Stimulated activated CD8-positive, alpha-beta memory T cell treated with anti-CD3 and anti-CD28 coated beads, Interleukin-12 subunit alpha, Interleukin-12 subunit beta, amount 100 ng/mL, for 24 hours (primary cell): ENCODE data around the gene STK25.
"Not testable (repeated sequence)": the region's sequence is repeated elsewhere in the genome, so short reads cannot be mapped to it uniquely, and the experiment has no call there.

Experiments used
- DNase-seq: peaks from one replicate; pipeline ENCODE4 v3.0.0-alpha.2; 2020; ENCODE audit errors: extremely low read depth

Gene STK25

DNA sequence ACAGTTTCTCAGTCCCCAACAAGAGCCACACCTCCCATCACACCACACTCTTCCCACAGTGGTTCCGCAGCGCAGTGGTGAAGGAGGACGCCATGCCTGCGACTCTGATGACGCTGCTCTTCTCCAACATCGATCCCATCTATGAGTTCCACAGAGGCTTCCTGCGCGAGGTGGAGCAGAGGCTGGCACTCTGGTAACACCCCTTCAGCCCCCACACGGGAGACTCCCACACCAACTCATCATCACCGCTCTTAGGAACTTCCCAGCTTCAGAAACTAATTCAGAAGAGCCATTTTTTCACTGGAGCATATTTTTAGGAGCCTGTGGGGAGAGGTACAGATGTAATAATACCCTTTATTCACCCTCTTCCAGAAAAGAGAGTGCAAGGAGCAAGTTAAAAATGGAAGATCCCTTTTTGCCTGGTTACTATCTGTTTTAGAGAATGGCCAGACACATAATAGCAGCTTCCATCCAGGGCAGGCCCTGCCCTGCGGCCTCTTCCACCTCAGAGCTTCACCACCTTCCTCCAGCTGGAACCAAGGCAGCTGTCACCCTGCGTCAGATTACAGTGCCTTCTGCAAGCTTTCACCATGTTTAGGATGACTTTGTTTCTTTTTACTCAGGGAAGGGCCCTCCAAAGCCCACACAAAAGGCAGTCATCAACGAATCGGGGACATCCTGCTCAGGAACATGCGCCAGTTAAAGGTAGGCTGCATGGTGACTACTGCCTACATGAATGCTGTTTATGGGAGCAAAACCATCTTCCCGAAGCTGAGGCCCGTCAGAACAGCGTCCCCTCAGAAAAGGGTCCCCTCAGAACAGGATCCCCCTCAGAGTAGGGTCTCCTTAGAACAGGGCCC, 44.9 kb downstream of the STK25 start:
- no peak for DNase-seq

GRCh38 chr2:241461693-241462677, 46.4 kb downstream of the STK25 start:
- no peak for DNase-seq

- DNase-seq: no peak
These were observed 47.8 kb downstream of the STK25 start for GRCh38 chr2:241460631-241461030.

DNA sequence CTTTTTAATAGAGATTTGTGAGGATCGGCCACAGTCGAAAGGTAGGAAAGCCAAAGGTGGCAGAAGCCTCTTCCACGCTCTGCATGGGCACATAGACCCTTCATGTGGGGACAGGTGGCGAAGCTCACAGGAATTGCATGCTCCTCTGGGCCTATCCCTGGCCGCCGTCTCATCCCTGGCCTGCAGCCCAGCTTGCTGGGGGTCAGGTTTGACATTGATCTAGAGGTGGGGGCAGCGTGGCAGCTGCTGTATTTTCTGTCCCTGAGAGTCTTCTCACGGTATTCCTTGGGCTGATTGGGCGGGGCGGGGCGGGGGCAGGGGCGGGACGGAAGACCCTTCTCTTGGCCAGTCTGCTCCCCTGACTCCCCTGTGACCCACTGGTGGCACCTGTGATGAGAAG, 48.9 kb downstream of the STK25 start:
- no peak for DNase-seq

- DNase-seq: no peak
These were observed 49.7 kb downstream of the STK25 start for GRCh38 chr2:241458687-241459086.

- no peak for DNase-seq
These were observed 51.8 kb downstream of the STK25 start for GRCh38 chr2:241456546-241456945.

- DNase-seq: no peak
These were observed 53.4 kb downstream of the STK25 start for GRCh38 chr2:241454837-241455485.

GRCh38 chr2:241453919-241454318, 54.5 kb downstream of the STK25 start:
- not testable (repeated sequence) for DNase-seq

DNA sequence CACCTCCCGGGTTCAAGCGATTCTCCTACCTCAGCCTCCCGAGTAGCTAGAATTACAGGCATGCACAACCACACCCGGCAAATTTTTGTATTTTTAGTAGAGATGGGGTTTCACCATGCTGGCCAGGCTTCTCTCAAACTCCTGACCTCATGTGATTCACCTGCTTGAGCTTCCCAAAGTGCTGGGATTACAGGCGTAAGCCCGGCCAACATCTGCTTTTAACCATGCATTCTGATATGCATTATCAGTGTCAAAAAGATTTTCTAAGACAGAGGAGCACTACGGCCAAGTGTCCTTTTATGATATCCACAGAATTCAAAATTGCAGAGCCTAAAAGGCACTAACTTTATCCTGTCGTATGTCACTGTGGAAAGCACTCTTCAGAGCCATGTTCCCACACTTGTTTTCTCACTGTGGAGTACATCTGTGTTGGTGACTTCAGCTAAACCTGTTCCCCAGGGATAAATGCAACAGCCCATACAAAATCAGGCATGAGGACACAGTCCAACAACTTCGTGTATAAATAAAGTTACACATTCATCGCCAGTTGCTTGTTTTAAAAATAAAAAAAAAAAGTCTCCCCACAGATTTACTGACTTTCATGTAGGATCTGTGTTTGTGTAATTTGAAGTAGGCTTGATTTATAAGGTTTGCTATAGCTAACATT, 56.4 kb downstream of the STK25 start:
- no peak for DNase-seq

DNA sequence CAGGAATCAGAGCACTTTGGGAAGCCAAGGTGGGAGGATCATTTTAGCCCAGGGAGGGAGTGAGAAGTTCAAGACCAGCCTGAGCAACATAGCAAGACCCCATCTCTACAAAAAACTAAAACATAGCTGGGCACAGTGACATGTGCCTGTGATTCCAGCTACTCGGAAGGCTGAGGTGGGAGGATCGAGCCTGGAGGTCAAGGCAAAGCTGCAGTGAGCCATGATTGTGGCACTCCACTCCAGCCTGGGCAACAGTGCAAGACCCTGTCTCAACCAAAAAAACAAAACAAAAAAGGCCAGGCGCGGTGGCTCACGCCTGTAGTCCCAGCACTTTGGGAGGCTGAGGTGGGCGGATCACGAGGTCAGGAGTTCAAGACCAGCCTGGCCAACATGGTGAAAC, 58.3 kb downstream of the STK25 start:
- not testable (repeated sequence) for DNase-seq

GRCh38 chr2:241445426-241445825, 63.0 kb downstream of the STK25 start:
- DNase-seq: no peak

- DNase-seq: peak; percentile 75
These were observed 64.7 kb downstream of the STK25 start for GRCh38 chr2:241443486-241444223.
